Measurements from ENCODE around the gene NAIF1.

- TF ChIP-seq CTCF (conservative IDR thresholded peaks at IDR 0.05; ENCODE audit: low read depth in 2 of 2) (no peak), CREB1 (CRISPR knock-in tag; IDR thresholded peaks at IDR 0.05; ENCODE audit: low read depth) (no peak), EZH2 (IDR thresholded peaks at IDR 0.05; ENCODE audit: low read depth, unreplicated experiment) (no peak), EZH2phosphoT487 (IDR thresholded peaks at IDR 0.05; ENCODE audit: unreplicated experiment) (no peak), STAT1 (IDR thresholded peaks at IDR 0.05; ENCODE audit: unreplicated experiment) (no peak)
Measured at GRCh38 chr9:128021098-128021497, 46.0 kb downstream of the NAIF1 start.

Measured in GM23338 (cell line).